MM.1S (cell line): Measurements from ENCODE around the gene VGF.

Experiments
- EZH2 ChIP-seq: fragments of 300-600 bp; sonication (generic); optimal IDR thresholded peaks from 2 replicates; pipeline ENCODE3; 2017; ENCODE audit warnings: low read depth, mild to moderate bottlenecking, antibody characterized with exemption, low read length, mixed read lengths
- EZH2phosphoT487 ChIP-seq: fragments of 300-600 bp; sonication (generic); IDR thresholded peaks from 2 replicates; pipeline ENCODE4 v1.6.1; 2018; ENCODE audit warnings: antibody characterized with exemption, low read length
- TF ChIP-seq, protein P1 (sequence below): fragments of 300-600 bp; sonication (generic); IDR thresholded peaks from 2 replicates; pipeline ENCODE4 v1.5.1; 2016; ENCODE audit warnings: antibody characterized with exemption, low read length, mixed read lengths

DNA sequence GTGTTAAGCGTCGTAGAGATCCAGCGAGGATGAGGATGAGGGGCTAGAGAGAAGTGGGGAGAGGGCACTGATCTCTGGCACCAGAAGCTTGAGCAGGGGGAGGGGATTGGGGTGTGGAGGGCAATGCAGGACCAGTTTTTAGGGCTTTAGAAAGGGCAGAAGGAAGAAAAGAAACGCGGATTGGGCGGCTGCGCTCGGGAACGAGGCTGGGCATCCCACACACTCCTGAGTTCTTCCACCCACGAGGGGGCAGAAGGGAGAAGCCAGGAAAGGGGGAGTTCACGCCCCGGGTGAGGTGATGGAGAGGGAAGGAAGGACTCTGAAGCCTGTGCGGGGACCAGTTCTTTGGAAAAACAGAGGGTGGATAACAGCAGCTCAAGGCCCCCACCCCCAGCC lies 6.1 kb upstream of the VGF start:
- TF ChIP-seq, protein P1, sequence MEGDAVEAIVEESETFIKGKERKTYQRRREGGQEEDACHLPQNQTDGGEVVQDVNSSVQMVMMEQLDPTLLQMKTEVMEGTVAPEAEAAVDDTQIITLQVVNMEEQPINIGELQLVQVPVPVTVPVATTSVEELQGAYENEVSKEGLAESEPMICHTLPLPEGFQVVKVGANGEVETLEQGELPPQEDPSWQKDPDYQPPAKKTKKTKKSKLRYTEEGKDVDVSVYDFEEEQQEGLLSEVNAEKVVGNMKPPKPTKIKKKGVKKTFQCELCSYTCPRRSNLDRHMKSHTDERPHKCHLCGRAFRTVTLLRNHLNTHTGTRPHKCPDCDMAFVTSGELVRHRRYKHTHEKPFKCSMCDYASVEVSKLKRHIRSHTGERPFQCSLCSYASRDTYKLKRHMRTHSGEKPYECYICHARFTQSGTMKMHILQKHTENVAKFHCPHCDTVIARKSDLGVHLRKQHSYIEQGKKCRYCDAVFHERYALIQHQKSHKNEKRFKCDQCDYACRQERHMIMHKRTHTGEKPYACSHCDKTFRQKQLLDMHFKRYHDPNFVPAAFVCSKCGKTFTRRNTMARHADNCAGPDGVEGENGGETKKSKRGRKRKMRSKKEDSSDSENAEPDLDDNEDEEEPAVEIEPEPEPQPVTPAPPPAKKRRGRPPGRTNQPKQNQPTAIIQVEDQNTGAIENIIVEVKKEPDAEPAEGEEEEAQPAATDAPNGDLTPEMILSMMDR = no peak
- no peak for TF ChIP-seq EZH2phosphoT487
- no peak for TF ChIP-seq EZH2
